TTC549 (cell line): Measurements from ENCODE around the gene KLF2.
"Not testable (repeated sequence)": the region's sequence is repeated elsewhere in the genome, so short reads cannot be mapped to it uniquely, and the experiment has no call there.

Source experiments
- FAIRE-seq: peaks from 2 replicates; lab custom pipeline; 2012; peaks lifted over from hg19 to GRCh38; lab: Jason Lieb, UNC

KLF2 gene

GRCh38 chr19:16324384-16325160 lies at the start of gene KLF2:
Gene KLF2 (plus strand): TSS chr19:16324826. CDS start chr19:16324924, 98 bp downstream.
- no peak for FAIRE-seq

GRCh38 chr19:16280306-16280705 lies 44.3 kb upstream of the KLF2 start:
- FAIRE-seq = no peak

DNA sequence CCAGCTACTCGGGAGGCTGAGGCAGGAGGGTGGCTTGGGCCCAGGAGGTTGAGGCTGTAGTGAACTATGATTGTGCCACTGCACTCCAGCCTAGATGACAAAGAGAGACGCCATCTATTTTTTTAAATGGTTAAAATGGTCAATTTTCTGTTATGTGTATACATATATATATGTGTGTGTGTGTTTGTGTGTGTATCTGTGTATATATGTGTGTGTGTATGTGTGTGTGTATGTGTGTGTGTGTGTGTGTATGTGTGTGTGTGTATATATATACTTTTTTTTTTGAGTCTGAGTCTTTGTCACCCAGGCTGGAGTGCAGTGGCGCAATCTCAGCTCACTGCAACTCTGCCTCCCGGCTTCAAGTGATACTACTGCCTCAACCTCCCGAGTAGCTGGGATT lies 42.9 kb upstream of the KLF2 start:
- no peak for FAIRE-seq

- FAIRE-seq = no peak
Observed at GRCh38 chr19:16283210-16284061, 41.2 kb upstream of the KLF2 start.

DNA sequence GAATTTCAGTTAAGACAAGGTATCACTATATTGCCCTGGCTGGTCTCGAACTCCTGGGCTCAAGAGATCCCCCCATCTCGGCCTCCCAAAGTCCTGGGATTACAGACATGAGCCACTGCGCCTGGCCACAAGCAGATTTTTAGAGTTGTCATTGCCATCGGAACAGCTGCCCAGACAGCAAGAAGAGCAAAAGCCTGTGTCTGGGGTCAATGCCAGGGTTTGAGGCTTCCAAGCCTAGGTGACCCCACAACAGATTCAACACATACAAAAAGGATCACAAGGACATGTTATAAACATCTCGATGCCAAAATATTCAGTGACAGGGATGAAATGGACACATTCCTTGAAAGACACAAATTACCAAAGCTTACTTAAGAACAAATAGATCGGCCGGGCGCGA lies 40.1 kb upstream of the KLF2 start:
- FAIRE-seq = no peak

GRCh38 chr19:16285079-16285478 lies 39.5 kb upstream of the KLF2 start:
- not testable (repeated sequence) for FAIRE-seq

DNA sequence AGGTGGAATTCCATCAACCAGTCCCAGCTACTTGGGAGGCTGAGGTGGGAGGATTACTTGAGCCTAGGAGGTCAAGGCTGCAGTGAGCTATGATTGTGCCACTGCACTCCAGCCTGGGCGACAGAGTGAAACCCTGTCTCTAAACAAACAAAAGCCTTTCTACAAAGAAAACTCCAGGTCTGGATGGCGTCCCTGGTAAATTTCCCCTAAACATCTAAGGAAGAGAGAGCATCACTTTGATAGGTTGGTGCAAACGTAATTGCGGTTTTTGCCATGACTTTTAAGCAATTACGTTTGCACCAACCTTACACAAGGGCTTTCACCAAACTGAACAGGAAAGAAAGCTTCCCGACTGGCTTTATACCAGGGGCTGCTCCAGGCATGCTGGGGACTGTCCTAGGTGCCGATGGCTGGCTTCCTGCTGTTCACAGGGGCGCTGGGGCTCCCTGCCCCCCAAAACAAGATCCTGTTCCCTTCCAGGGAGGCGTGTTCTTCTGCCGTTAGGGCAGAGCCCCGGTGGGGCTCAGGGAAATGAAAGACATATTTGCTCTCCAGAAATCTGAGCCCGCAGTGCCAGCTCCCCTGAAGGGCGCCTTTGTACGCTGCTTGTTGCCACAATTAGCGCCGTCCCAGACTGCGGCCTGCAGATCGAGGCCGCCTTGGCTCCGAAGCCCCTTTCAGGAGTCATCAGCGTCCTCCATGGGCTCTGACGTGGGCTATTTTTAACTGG lies 38.7 kb upstream of the KLF2 start:
- FAIRE-seq = no peak

DNA sequence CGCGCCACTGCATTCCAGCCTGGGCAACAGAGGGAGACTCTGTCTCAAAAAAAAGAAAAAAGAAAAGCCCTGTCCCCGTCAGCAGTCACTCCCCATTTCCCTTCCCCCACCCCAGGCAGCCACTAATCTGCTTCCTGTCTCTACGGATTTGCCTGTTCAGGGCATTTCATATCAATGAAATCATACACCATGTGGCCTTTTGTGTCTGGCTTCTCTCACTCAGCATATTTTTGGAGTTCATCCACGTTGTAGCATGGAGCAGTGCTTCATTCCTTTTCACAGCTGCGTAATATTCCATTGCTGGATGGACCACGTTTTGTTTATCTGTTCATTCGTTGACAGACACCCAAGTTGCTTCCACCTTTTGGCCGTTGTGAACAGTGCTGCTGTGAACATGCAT lies 36.1 kb upstream of the KLF2 start:
- no peak for FAIRE-seq

DNA sequence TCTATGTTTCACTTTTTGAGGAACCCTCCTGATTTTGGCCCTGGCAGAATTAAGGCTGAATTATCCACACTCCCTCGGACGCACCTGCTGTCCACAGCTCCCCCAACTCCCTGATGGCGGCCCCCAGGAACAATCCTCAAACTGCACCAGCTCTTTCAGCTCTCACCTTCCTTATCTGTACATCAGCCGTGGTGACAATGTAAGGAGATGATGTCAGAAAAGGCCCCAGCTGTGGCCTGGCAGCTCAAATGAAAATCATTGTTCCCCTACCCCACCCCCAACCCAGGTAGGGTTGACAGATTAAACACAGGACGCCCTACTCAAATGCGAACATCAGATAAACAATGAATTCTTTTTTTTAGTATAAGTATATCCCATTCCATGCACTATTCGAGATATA lies 35.0 kb upstream of the KLF2 start:
- no peak for FAIRE-seq

DNA sequence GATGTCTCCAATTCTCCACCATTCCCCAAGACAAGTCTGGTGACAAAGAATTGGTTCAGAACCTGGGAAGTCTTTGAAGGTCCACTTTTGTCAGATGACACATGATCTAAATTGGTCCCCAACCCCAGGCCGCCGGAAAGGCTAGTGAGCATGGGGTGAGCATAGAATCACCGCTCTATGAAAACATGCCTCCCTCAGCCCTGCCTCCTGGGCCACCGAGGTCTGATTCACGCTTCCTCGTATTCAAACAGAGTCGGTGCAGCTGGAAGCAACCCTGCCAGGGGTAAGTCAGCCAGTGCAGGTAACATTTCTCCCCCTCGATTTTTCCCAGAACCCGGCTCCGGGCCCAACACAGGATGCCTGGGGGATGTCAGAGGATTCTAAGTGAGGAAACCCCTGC lies 33.9 kb upstream of the KLF2 start:
- no peak for FAIRE-seq

DNA sequence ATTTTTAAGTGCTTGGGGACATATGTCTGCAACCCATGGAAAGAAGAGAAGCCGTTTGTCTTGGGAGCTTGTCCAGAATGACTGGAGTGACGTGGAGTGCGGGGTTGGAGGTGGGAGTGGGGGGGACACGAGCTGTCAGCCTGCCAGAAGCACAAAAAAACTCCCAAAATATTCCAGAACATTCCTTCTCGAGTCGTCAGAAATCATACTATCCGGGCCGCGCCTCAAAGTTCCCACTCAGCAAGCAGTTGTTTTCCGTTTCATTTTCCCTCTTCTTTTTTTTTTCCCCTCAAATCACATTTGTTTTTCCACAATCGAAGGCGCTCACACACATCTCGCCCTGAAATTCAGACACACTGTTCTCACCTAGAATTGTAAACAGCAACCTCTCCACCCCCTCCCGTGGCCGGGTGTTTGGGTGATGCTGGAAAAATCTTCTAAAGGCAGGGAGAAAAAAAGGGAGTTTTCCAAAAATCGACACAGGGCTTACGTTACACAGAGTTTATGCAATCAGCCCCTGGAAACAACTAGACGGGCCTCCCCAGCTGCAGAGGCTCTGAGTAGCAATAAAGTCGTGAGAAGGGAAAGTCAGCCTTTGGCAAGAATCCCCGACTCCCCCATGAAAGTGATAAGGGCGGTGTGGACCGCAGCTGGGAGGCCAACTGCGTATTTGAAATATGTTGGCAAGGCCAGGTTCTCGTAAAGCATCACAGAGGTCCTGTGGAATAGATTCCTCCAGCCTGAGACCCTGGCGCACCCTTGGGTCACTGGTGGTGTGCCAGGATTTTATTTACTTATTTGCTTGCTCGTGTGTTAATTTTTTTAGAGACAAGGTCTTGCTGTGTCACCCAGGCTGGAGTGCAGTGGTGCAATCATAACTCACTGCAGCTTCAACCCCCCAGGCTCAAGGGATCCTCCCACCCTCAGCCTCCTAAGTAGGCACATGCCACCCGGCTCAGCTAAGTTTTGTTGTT lies 31.2 kb upstream of the KLF2 start:
- FAIRE-seq = no peak

- FAIRE-seq = no peak
Observed at GRCh38 chr19:16295057-16295456, 29.6 kb upstream of the KLF2 start.

GRCh38 chr19:16296713-16297112 lies 27.9 kb upstream of the KLF2 start:
- FAIRE-seq = no peak

GRCh38 chr19:16297575-16298178 lies 26.9 kb upstream of the KLF2 start:
- no peak for FAIRE-seq

- FAIRE-seq = no peak
Observed at GRCh38 chr19:16298334-16298733, 26.3 kb upstream of the KLF2 start.

GRCh38 chr19:16301999-16302694 lies 22.5 kb upstream of the KLF2 start:
- FAIRE-seq = no peak

DNA sequence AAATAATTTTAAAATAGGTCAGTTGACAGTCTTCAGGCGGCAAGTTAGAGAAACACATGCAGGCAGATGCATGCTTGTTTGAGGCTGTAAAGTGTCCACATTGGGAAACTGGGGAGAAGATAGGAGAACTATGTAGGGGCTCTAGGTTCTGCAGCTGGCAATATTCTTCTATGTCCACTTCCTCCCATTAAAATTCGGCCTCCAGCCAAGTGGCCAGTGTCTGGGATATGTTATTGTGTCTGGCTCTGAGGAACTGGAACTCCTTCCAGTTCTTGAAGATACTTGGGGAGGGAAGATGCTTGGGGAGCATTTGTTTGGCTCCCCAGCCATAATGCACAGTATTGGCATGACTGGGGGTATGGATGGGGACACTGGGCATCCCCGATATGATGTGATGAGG lies 20.9 kb upstream of the KLF2 start:
- no peak for FAIRE-seq

DNA sequence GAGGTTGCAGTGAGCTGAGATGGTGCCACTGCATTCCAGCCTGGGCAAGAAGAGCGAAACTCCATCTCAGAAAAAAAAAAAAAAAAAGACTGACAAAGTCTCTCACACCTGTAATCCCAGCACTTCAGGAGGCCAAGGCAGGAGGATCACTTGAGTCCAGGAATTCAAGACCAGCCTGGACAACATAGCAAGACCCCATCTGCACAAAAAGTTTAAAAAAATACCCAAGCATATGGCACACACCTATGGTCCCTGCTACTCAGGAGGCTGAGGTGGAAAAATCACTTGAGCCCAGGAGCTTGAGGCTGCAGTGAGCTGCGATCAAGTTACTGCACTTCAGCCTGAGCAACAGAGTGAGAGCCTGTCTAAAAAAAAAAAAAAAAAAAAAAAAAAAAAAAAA lies 20.1 kb upstream of the KLF2 start:
- not testable (repeated sequence) for FAIRE-seq

- FAIRE-seq = not testable (repeated sequence)
Observed at GRCh38 chr19:16305060-16305459, 19.6 kb upstream of the KLF2 start.

- FAIRE-seq = no peak
Observed at GRCh38 chr19:16306728-16307402, 17.8 kb upstream of the KLF2 start.
